HG03342 (cell line): ENCODE data around the gene SLC5A10.
"Not testable (repeated sequence)": the region's sequence is repeated elsewhere in the genome, so short reads cannot be mapped to it uniquely, and the experiment has no call there.

Experiments
- ATAC-seq: cut with Tn5 transposase; IDR thresholded peaks from one replicate; pipeline ENCODE4 v1.9.1; 2021; ENCODE audit warnings: mild to moderate bottlenecking, moderate library complexity; ENCODE audit not compliant: unreplicated experiment

Gene SLC5A10

DNA sequence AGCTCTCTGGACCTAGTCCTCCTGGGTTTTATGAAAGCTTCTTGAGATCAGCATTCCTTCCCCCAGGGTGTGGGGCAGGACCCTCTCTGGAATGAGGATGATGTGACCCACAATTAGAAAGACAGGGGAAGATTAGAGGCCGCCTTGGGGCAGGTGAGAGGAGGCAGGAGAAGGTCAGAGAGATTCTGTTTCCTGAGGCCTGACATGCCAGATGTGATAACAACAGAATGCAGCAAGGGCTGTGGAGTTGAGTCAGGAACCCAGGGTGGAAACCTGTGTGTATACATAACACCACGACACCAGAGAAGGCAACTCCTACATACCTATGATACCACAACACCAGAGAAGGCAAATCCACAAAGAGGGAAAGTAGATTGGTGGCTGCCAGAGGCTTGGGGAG is 5.4 kb upstream of the SLC5A10 start:
- ATAC-seq: no peak

GRCh38 chr17:18947866-18948265 is 4.1 kb upstream of the SLC5A10 start:
- no peak for ATAC-seq

DNA sequence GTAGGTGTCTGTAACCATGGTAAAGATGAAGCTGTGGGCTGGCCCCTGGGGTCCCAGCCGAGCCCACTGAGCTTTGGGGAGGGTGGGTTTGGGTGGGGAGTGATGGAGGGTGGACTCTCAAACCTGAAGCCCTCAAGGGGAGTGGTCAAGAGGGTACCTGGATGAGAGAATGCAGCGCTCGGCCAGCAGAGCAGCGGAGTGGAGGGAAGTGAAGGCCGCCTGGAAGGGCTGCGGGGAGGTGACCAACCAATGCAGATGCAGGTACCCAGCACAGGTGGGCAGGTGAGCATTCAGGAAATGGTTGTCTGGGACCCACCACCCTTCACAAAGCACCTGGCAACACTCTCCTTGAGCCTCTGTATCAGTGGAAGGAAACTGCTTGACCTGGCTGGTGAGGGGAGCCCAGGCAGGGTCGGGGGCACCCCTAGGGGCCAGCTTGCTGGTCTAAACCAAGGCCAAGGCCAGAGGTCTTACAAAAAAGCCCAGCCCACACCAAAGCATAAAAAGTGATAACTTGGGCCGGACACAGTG is 3.4 kb upstream of the SLC5A10 start:
- no peak for ATAC-seq

DNA sequence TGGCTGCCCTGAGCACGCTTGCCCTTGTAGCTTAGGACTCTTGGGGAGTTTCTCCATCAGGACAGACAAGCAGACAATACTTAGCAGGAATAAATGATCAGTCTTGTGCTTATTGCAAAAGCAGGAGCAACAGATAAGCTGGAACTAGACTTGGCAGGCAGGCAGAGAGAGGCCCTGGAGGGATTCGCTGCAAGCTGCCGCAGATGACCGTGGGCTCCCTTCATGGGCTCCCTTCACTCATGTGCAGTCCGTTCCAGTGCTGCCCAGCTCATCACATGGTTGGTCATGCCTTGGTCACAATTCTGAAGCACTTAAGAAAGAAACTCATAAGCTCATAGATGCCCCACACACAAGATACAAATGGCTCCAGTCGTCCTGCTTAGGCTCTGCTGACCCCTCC is 2.4 kb upstream of the SLC5A10 start:
- ATAC-seq: no peak

DNA sequence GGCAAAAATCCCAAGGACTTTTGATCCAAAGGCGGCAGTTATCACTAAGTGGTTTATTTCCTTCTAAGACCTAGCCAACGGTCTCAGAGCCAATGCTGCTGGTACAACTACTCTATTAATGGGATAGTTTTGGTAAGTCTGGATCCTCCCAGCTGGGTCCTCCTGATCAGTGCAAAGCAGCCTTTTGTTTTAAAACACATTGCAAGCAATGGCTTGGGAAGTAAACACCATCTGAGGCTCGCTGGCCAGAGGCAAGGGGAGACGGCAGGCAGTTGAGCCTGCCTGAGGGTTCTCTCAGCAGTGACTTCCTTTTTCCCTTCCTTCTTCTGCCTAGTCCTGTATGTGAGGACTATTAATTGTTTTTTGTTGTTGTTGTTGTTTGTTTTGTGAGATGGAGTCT is 1.6 kb upstream of the SLC5A10 start:
- ATAC-seq: no peak

GRCh38 chr17:18950944-18951905 is 740 bp upstream of the SLC5A10 start:
- ATAC-seq: no peak

DNA sequence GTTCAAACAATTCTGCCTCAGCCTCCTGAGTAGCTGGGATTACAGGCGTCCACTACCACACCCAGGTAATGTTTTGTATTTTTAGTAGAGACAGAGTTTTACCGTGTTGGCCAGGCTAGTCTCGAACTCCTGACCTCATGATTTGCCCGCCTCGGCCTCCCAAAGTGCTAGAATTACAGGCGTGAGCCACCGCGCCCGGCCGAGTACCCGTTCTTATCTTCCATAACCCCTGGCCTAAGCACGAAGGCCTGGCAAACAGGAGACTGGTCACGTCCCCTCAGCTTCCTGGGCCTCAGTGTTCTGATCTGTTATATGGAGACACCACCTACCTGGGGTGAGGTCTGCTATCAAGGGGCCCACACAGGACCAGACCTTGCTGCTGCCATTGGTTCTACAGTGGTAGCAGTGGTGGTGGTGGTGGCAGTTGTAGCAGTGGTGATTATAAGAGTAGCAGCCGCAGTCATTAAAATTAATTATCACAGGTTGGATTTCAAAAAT is 1.3 kb downstream of the SLC5A10 start:
- ATAC-seq: no peak

DNA sequence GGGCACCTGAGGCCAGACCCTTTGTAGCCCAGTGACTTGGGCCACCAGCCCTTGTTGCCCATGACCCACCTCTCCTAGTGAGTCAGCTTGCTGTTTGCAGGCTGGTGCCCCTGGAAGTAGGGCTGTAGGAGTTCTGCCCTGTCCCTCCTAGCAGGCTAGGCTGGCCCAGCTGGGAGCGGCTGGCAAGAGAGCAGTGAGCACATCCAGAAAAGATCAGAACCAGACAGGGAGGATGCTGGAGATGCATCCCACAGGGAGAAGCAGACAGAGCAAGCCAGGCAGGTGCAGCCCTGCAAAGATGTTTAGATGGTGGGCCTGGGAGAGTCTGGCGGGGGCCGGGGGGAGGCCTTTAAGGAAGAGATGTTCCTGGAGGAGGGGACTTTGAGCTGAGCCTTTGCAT is 2.4 kb downstream of the SLC5A10 start:
- no peak for ATAC-seq

GRCh38 chr17:18955009-18955408 is 3.0 kb downstream of the SLC5A10 start:
- ATAC-seq: no peak

DNA sequence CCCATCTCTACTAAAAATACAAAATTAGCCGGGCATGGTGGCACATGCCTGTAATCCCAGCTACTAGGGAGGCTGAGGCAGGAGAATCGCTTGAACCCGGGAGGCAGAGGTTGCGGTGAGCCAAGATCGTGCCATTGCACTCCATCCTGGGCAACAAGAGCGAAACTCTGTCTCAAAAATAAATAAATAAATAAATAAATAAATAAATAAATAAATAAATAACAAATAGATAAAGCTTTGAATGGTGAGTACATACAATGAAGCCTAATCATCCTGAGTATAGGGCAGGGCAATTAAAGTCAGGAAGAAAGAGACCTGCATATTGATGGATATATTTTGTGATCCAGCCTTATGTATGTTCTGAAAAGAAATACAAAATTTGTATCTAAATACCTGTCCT is 4.1 kb downstream of the SLC5A10 start:
- ATAC-seq: not testable (repeated sequence)

DNA sequence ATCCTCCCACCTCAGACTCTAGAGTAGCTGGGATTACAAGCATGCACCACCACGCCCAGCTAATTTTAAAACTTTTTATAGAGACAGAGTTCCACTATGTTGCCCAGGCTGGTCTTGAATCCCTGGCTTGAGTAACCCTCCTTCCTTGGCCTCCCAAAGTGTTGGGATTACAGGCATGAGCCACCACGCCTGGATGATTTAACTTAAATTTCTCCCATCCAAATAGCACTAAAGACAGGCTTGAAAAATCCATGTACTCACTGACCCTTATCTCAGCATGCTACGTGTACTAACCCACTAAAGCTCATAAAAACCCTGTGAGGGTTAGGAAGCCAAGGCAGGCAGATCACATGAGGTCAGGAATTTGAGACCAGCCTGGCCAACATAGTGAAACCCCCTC is 4.6 kb downstream of the SLC5A10 start:
- ATAC-seq: no peak

DNA sequence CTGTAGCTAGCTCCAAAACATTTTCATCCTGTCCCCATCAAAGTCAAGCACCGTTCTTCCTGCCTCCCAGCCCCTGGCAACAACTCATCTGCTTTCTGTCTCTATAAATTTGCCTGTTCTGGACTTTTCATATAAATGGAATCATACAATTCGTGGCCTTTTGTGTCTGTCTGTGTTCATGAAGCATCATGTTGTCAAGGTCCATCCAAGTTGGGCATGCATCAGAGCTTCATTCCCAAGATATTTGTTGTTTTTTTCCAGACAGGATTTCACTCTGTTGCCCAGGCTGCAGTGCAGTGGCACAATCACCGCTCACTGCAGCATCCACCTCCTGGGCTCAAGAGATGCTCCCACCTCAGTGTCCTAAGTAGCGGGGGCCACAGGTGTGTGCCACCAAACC is 5.9 kb downstream of the SLC5A10 start:
- ATAC-seq: no peak

- no peak for ATAC-seq
These were observed 6.6 kb downstream of the SLC5A10 start for GRCh38 chr17:18958611-18959010.

DNA sequence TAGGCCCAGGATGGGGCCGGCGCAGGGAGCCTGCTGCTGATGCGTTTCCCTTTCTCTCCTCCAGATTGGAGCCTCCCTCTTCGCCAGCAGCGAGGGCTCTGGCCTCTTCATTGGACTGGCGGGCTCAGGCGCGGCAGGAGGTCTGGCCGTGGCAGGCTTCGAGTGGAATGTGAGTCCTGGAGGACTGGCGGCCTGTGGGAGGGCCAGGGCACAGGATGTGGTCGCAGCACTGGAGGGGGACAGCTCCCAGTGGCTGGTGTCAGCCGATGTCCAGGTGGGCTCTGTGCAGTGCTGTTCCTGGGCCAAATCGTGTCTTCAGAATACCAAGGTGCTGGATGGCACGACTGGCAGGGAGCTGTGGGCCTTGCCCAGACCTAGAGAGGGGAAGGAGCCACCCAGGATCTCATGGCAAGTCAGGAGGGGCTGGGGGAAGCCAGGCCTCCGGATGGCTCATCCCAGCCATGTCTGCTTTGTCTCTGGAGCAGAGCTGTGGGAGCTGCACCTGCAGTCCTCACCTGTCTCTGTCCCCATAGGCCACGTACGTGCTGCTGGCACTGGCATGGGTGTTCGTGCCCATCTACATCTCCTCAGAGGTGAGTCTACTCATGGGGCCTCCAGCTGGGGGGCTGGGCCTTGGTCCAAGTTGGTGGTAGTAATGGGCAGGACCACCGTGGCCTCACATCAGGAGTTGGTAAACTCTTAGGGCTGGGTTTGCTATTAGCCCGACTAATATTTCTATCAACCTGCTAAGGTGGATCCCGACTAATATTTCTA is 7.3 kb downstream of the SLC5A10 start:
- ATAC-seq: no peak

- ATAC-seq: no peak
These were observed 7.9 kb downstream of the SLC5A10 start for GRCh38 chr17:18959845-18960240.

DNA sequence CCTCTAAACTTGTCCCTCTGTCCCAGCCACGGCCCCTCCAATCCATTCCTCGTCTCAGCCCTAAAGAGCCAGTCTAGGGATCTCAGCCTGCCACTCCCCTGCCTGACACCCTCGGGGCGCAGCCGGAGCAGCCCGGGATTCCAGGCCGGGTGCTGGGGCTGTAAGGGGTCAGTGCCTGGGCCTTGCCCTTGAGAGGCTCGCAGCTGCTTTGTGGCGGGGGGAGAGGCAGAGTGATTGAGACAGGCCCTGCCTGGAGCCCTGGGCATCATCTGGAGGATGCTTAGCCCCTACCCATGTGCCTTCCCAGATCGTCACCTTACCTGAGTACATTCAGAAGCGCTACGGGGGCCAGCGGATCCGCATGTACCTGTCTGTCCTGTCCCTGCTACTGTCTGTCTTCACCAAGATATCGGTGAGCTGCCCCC is 8.3 kb downstream of the SLC5A10 start:
- no peak for ATAC-seq

- peak; percentile 64 for ATAC-seq
These were observed 9.0 kb downstream of the SLC5A10 start for GRCh38 chr17:18960803-18961511.

GRCh38 chr17:18961634-18962493 is 9.9 kb downstream of the SLC5A10 start:
- no peak for ATAC-seq

GRCh38 chr17:18962494-18962815 is 10.5 kb downstream of the SLC5A10 start:
- no peak for ATAC-seq
